ENCODE measurements around the gene N4BP2L1.
"Not testable (repeated sequence)": the region's sequence is repeated elsewhere in the genome, so short reads cannot be mapped to it uniquely, and the experiment has no call there.

The N4BP2L1 gene

DNA sequence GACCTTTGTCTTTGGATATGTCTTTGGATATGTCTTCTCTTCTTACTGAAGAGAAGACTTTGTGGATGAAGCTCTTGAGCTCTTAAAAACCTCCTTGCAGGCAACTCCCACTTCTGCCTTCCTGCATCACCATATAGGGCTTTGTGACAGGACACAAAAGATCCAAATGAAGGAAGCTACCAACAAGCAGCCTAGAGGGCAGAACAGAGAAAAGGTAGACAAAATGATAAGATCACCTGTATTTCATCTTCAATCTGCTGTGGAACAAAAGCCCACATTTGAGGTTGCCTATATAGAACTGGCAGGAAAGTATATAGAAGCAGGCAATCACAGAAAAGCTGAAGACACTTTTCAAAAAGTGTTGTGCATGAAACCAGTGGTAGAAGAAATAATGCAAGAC is 42.5 kb downstream of the N4BP2L1 start:
- H3K36me3 ChIP-seq (ENCODE audit: insufficient read depth, low read length), result no peaks in the 10 kb centered on the region; the same call in 1 of the 2 replicates
- no peaks in the 10 kb centered on the region for H3K79me2 ChIP-seq (ENCODE audit: control insufficient read depth, insufficient read depth, low read length, unreplicated experiment)
- no peak overlapping the region for H3K4me3 ChIP-seq (ENCODE audit: low read depth, low read length)
- no peak overlapping the region for H3K27ac ChIP-seq (ENCODE audit: low read depth, low read length)
- no peak overlapping the region for H2AFZ ChIP-seq (ENCODE audit: low read length, unreplicated experiment)
- H3K27me3 ChIP-seq (ENCODE audit: insufficient read depth, low read length), result no peaks in the 10 kb centered on the region
- H3K4me1 ChIP-seq (ENCODE audit: control insufficient read depth, insufficient read depth, low read length, unreplicated experiment), result no peaks in the 10 kb centered on the region

DNA sequence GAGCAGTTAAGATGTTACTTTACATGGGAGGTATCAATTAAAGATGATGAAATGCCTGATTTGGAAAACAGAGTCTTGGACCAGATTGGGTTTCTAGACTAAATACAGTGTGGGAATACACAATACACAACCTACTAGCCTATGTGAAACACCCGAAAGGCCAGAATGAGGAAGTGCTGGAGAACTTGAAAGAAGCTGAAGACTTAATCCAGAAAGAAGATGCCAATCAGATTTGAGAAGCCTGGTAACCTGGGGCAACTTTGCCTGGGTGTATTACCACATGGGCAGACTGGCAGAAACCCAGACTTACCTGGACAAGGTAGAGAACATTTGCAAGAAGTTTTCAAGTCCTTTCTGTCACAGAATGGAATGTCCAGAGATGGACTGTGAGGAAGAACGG is 43.2 kb downstream of the N4BP2L1 start:
- Histone ChIP-seq H3K27ac (ENCODE audit: low read depth, low read length) (no peak overlapping the region), H3K27me3 (ENCODE audit: insufficient read depth, low read length) (no peaks in the 10 kb centered on the region), H3K4me3 (ENCODE audit: low read depth, low read length) (no peak overlapping the region), H3K79me2 (ENCODE audit: control insufficient read depth, insufficient read depth, low read length, unreplicated experiment) (no peaks in the 10 kb centered on the region), H3K36me3 (ENCODE audit: insufficient read depth, low read length) (peaks cover 1% of the 10 kb centered on the region; the same call in 1 of the 2 replicates), H2AFZ (ENCODE audit: low read length, unreplicated experiment) (no peak overlapping the region), H3K4me1 (ENCODE audit: control insufficient read depth, insufficient read depth, low read length, unreplicated experiment) (no peaks in the 10 kb centered on the region)

DNA sequence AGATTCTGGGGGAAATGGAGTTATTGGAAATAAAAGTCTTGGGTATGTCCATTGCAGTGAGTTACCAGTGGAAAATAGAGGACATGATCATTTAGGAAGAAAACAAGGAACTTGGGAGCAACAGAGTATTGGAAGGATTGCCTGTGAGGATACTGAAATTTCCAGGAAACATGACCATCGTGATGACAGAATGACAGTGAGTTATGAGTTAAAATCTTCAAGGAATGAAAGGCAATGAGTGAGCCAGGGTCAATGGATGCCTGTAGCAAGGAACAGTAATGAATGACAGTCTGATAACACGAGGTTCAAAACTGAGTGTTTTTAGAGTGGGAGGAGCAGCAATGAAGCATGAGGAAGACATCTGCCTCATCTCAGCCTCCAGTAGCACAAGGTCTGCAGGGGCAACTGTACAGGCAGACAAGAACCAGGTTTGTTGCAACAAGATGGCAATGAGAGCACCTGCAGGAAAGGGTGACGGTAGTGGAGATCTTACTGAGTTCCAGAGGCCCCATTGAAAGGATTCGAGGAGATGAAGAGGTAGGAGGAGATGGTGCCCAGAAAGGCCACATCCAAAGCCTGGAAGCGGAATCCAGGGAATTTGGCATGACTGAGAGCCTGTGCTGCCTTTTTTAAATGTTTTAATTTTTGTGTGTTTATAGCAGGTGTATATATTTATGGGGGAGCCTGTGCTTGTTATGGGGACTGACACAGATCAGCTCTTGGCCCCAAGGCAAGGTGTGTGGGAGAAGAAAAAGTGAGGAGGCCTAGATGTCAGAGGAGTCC is 43.9 kb downstream of the N4BP2L1 start:
- Histone ChIP-seq H2AFZ (ENCODE audit: low read length, unreplicated experiment) (no peak overlapping the region), H3K27ac (ENCODE audit: low read depth, low read length) (no peak overlapping the region), H3K36me3 (ENCODE audit: insufficient read depth, low read length) (peaks cover 6% of the 10 kb centered on the region; the same call in 1 of the 2 replicates), H3K4me3 (ENCODE audit: low read depth, low read length) (no peak overlapping the region), H3K27me3 (ENCODE audit: insufficient read depth, low read length) (no peaks in the 10 kb centered on the region), H3K79me2 (ENCODE audit: control insufficient read depth, insufficient read depth, low read length, unreplicated experiment) (no peaks in the 10 kb centered on the region), H3K4me1 (ENCODE audit: control insufficient read depth, insufficient read depth, low read length, unreplicated experiment) (no peaks in the 10 kb centered on the region)

DNA sequence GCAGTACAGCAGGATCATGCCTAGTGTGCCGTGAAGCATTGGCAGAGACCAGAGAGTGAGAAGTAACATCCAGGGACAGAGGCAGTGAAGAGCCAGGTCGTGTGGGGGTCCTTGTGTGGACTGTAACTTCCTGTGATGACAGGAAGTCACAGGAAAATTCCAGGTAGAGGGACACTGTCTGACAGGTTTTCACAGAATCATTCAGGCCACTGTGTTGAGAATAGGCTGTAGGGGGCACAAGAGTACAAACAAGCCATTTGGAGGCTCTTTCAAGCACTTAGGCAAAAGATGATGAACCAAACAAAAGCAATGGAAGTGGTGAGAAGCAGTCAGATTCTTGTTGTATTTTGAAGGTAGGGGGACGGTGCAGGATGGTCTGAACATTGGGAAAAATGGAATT is 46.4 kb downstream of the N4BP2L1 start:
- H3K27ac ChIP-seq (ENCODE audit: low read depth, low read length), result no peak overlapping the region

DNA sequence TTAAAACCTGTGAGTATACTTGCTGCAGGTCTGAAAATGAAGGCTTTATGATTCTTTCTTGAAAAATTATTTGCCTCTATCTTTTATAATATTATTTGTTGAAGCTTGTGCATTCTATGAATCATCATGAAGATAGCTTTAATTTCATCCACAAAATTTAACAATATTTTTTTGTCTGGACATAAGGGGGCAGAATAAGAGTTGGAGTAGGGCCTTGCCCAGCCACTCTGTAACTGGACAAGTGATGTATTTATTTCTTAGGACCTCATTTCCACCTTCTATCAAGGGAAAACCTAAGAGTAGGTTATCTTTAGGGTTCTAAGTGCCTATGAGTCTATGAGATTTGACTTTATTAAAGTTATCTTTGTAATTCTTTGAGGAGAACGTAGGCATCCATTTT is 49.9 kb downstream of the N4BP2L1 start:
- H3K36me3 ChIP-seq (ENCODE audit: insufficient read depth, low read length), result peaks cover 16% of the 10 kb centered on the region
- no peak overlapping the region for H3K27ac ChIP-seq (ENCODE audit: low read depth, low read length)
- H3K79me2 ChIP-seq (ENCODE audit: control insufficient read depth, insufficient read depth, low read length, unreplicated experiment), result no peaks in the 10 kb centered on the region
- H3K27me3 ChIP-seq (ENCODE audit: insufficient read depth, low read length), result no peaks in the 10 kb centered on the region
- H3K4me1 ChIP-seq (ENCODE audit: control insufficient read depth, insufficient read depth, low read length, unreplicated experiment), result no peaks in the 10 kb centered on the region
- no peak overlapping the region for H3K4me3 ChIP-seq (ENCODE audit: low read depth, low read length)
- H2AFZ ChIP-seq (ENCODE audit: low read length, unreplicated experiment), result no peak overlapping the region

More for the DNA sequence above, 46.4 kb downstream of the N4BP2L1 start:
- Histone ChIP-seq H3K4me3 (ENCODE audit: low read depth, low read length) (no peak overlapping the region), H3K27me3 (ENCODE audit: insufficient read depth, low read length) (no peaks in the 10 kb centered on the region), H3K36me3 (ENCODE audit: insufficient read depth, low read length) (peaks cover 6% of the 10 kb centered on the region; the same call in 1 of the 2 replicates), H3K79me2 (ENCODE audit: control insufficient read depth, insufficient read depth, low read length, unreplicated experiment) (no peaks in the 10 kb centered on the region), H2AFZ (ENCODE audit: low read length, unreplicated experiment) (no peak overlapping the region), H3K4me1 (ENCODE audit: control insufficient read depth, insufficient read depth, low read length, unreplicated experiment) (no peaks in the 10 kb centered on the region)

DNA sequence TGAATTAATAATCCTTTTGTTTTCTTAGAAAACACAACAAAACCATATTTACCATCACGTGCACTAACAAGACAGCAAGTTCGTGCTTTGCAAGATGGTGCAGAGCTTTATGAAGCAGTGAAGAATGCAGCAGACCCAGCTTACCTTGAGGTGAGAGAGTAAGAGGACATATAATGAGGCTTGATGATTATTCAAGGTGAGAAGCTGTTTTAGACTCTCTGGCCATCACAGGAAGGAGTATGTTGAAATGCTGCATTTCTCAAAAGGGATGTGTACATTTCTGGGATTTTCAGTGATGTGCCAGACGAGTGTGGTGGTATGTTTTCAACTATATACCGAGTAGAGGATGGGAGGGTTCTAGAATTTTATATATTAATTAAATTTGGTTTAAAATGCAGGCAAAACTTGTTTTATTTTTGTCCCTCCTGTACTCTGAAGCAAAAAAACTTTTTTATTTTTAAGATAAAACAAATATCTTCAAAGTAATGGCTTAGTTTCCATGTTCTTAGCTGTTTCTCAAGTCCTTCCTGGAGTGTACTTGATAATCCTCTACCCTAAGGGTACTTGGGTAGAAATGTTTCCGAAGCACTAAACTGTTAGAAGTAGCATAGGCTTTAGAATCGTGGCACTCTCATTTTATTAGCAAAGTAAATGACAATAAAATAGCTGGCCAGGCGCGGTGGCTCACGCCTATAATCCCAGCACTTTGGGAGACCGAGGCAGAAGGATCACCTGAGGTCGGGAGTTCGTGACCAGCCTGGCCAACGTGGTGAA is 51.1 kb downstream of the N4BP2L1 start:
- Histone ChIP-seq H3K4me3 (ENCODE audit: low read depth, low read length) (no peak overlapping the region), H3K36me3 (ENCODE audit: insufficient read depth, low read length) (peaks cover 18% of the 10 kb centered on the region), H3K27me3 (ENCODE audit: insufficient read depth, low read length) (no peaks in the 10 kb centered on the region), H3K27ac (ENCODE audit: low read depth, low read length) (no peak overlapping the region), H3K4me1 (ENCODE audit: control insufficient read depth, insufficient read depth, low read length, unreplicated experiment) (no peaks in the 10 kb centered on the region), H3K79me2 (ENCODE audit: control insufficient read depth, insufficient read depth, low read length, unreplicated experiment) (no peaks in the 10 kb centered on the region), H2AFZ (ENCODE audit: low read length, unreplicated experiment) (no peak overlapping the region)

DNA sequence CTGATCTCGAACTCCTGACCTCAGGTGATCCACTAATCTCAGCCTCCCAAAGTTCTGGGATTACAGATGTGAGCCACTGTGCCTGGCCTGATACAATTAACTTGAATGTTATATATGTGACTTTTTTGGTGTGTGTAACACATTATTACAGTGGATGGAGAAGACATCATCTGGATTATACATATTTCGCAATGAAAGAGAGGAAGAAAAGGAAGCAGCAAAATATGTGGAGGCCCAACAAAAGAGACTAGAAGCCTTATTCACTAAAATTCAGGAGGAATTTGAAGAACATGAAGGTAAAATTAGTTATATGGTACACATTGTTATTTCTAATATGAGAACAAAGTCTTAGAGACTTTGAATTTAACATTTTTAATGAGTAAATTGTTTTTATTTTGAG is 57.1 kb downstream of the N4BP2L1 start:
- Histone ChIP-seq H2AFZ (ENCODE audit: low read length, unreplicated experiment) (no peak overlapping the region), H3K79me2 (ENCODE audit: control insufficient read depth, insufficient read depth, low read length, unreplicated experiment) (no peaks in the 10 kb centered on the region), H3K4me1 (ENCODE audit: control insufficient read depth, insufficient read depth, low read length, unreplicated experiment) (no peaks in the 10 kb centered on the region), H3K27ac (ENCODE audit: low read depth, low read length) (no peak overlapping the region), H3K4me3 (ENCODE audit: low read depth, low read length) (no peak overlapping the region), H3K27me3 (ENCODE audit: insufficient read depth, low read length) (no peaks in the 10 kb centered on the region), H3K36me3 (ENCODE audit: insufficient read depth, low read length) (peaks cover 15% of the 10 kb centered on the region)

DNA sequence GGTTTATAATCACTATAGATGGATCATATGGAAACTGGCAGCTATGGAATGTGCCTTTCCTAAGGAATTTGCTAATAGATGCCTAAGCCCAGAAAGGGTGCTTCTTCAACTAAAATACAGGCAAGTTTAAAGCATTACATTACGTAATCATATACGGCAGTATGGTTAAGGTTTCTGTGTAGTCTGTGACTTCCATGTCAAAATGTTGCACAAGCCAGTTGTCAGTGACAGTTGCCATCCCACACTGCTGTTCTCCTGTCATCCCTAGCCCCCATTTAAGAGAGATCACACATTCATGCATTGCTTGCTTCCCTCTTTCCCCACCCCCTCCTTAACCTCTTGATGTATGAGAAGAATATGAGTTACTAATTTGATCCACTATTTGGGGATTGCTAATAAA is 65.4 kb downstream of the N4BP2L1 start:
- H2AFZ ChIP-seq (ENCODE audit: low read length, unreplicated experiment), result no peak overlapping the region
- no peaks in the 10 kb centered on the region for H3K4me1 ChIP-seq (ENCODE audit: control insufficient read depth, insufficient read depth, low read length, unreplicated experiment)
- peaks cover 6% of the 10 kb centered on the region for H3K36me3 ChIP-seq (ENCODE audit: insufficient read depth, low read length)
- no peaks in the 10 kb centered on the region for H3K79me2 ChIP-seq (ENCODE audit: control insufficient read depth, insufficient read depth, low read length, unreplicated experiment)
- H3K4me3 ChIP-seq (ENCODE audit: low read depth, low read length), result no peak overlapping the region
- no peaks in the 10 kb centered on the region for H3K27me3 ChIP-seq (ENCODE audit: insufficient read depth, low read length)
- no peak overlapping the region for H3K27ac ChIP-seq (ENCODE audit: low read depth, low read length)

DNA sequence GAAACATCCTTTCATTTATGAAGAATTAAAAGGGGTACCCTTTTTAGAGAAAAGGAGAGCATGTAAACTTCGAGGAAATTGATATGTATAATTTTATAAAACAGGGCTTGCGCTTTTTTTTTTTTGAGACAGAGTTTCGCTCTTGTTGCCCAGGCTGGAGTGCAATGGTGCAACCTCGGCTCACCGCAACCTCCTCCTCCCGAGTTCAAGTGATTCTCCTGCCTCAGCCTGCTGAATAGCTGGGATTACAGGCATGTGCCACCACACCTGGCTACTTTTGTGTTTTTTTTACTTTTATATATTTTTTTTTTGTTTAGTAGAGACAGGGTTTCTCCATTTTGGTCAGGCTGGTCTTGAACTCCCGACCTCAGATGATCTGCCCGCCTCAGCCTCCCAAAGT is 72.0 kb downstream of the N4BP2L1 start:
- H3K27me3 ChIP-seq (ENCODE audit: insufficient read depth, low read length); H3K4me1 ChIP-seq (ENCODE audit: control insufficient read depth, insufficient read depth, low read length, unreplicated experiment); H3K27ac ChIP-seq (ENCODE audit: low read depth, low read length); H3K36me3 ChIP-seq (ENCODE audit: insufficient read depth, low read length); H3K79me2 ChIP-seq (ENCODE audit: control insufficient read depth, insufficient read depth, low read length, unreplicated experiment); H3K4me3 ChIP-seq (ENCODE audit: low read depth, low read length); H2AFZ ChIP-seq (ENCODE audit: low read length, unreplicated experiment): not testable (repeated sequence)

DNA sequence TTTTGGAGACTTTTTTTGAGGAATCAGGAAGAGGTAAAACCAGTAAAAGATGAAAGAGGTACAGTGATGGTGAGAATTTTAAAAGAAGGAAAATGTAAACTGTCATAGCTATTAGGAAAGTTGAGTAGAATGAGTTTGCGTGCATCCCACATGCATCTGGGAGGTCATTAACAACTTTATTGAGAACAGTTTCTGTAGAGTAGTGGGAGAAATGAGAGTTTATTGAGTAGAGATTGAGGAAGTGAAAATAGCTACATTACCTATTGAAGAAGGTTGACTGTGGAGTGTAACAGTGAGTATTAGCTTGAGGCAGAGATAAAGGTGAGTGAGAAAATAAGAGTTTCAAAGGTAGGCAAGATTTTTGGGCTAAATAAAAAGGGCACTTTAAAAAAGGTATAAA is 73.9 kb downstream of the N4BP2L1 start:
- Histone ChIP-seq H3K4me1 (ENCODE audit: control insufficient read depth, insufficient read depth, low read length, unreplicated experiment) (no peaks in the 10 kb centered on the region), H2AFZ (ENCODE audit: low read length, unreplicated experiment) (no peak overlapping the region), H3K36me3 (ENCODE audit: insufficient read depth, low read length) (peaks cover 16% of the 10 kb centered on the region), H3K79me2 (ENCODE audit: control insufficient read depth, insufficient read depth, low read length, unreplicated experiment) (no peaks in the 10 kb centered on the region), H3K27ac (ENCODE audit: low read depth, low read length) (no peak overlapping the region), H3K27me3 (ENCODE audit: insufficient read depth, low read length) (no peaks in the 10 kb centered on the region), H3K4me3 (ENCODE audit: low read depth, low read length) (no peak overlapping the region)

Measured in ACC112 (cell line).